ENCODE measurements around the gene CFAP61.
"Not testable (repeated sequence)": the region's sequence is repeated elsewhere in the genome, so short reads cannot be mapped to it uniquely, and the experiment has no call there.

CFAP61 gene

DNA sequence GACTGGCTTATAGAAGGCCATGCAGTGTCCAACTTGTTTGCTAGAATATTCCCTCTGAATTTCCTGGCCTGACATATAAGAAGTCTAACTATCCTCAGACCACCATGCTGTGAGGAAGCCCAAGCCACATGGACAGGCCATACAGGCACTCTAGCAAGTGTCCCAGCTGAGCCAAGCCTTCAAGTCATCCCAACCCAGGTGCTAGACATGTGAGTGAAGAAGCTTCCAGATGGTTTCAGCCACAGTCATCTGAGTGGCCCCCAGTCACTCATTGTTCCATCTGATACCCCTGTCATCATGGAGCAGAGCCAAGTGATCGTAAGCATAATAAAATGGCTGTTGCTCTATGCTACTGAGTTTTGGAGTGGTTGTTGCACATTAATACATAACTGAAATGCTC lies 269.6 kb downstream of the CFAP61 start:
- no peak for DNase-seq (ENCODE audit: low read depth)

DNA sequence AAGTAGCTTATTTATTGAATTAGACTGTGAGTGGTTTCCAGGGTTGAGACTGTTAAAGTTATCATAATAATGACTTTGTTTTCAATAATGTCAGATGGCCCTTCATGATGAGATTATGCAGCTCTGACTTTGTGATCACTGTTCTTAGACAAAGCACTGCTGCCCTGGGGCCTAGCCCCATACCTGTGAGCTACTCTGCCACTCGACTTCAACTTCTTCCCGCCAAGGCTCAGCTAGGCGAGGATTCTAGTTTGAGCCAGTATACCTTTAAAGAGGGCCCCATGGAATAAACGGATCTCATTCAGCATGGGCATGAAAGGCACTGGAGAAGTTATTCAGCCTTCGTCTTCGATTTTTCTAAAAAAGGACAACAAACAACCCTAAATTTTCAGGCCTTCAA lies 270.6 kb downstream of the CFAP61 start:
- no peak for DNase-seq (ENCODE audit: low read depth)

DNA sequence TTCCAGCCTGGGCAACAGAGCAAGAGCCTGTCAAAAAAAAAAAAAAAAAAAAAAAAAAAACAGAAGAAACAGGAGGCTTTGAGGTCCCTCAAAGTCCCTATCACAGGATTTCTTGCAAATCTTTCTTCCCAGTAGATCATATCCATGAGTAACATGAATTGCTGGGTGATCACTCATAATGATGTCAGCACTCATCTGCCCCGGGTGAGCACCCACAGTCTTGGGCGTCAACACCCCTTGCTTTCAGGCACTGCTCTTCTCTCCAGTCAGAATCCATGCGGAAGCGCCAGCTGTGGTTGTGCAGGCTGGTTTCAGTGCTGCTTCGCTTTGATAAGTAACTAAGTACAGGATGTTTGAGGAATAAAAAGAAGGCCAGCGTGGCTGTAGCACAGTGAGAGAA lies 275.4 kb downstream of the CFAP61 start:
- DNase-seq (ENCODE audit: low read depth) = no peak

DNA sequence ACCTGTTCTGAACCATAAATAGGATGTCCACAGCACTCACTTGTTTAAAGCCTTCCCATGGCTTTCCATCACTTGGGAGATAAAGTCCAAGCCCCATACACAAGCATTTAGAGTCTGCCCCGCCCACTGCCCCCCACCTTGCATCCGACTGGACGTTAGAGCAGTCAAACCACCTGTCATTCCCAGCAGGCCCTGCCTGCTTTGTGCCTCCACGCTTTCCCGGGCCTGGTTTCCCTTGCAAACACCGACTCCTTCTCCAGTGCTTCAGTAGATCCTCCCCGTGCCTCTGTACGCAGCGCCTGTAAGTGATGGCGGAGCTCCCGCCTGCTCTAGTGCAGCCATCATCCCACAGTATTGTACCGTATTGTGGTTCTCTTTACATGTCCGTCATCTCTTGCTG lies 277.2 kb downstream of the CFAP61 start:
- no peak for DNase-seq (ENCODE audit: low read depth)

DNA sequence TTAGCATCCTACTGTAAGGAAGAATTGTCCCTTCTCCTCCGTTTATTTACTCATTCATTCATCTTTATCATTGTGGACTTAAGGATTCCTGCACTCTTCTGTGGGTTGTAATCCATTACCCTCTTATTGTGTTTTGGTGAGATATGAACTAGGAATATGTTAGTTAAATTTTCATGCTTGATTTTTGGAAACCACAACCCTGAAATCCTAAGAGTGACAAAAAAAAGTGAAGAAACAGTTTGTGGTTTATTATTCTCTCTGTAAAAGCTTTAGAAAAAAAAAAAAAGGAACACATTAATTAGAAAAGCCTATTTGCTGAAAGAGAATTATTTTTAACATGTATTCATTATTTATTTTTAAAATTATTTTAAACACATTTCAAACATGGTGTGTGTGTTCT lies 278.8 kb downstream of the CFAP61 start:
- DNase-seq (ENCODE audit: low read depth) = no peak

DNA sequence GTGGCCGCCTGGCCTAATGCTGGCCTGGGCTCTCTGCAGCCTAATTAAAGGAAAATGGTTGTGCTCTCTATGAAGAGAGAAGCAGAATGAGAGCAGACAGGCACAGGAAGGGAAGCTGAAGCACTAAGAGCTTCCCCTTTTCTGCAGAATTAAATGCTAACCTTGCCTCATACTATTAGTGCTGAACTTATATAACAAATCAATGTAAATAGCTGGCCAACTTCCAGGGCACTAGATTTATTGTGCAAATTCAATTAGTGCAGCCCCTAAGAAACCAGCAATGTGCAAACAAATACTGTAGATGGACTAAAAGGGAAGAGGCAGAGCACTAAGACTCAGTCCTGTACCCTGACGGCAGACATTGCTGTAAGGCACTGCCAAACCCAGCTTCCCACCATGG lies 279.5 kb downstream of the CFAP61 start:
- no peak for DNase-seq (ENCODE audit: low read depth)

DNA sequence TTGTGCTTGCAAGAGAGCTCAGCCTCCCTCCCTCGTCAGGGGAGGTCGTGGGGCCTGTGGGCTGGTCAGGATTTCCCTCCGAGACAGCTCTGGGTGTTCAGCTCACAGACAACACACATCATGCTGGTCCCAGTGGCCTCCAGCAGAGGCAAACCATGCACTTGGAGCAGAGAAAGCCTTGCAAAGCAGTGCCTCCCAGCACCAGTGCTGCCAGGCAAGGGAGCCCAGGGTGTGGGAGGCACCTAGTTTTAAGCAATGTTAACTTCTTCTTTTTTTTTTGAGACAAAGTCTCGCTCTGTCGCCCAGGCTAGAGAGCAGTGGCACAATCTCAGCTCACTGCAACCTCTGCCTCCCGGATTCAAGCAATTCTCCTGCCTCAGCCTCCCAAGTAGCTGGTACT lies 281.5 kb downstream of the CFAP61 start:
- no peak for DNase-seq (ENCODE audit: low read depth)

DNA sequence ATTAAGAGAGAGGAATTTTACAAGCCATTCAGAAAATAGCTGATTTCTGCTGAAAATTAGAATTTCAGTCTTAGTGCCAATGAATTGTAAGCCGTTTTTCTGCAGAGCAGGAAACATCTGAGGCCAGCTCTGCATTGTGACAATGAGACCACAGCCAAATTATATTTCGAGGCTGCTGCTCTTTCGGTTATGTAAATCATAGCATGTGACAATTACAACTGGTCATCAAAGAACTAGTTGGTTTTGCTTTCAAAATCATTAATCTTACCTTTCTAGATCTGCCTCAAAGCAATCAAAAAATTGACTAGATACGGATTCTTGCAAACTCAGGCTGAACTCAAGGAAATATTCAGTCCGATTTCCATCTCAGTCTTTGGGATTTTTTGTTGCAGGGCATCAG lies 282.2 kb downstream of the CFAP61 start:
- DNase-seq (ENCODE audit: low read depth) = no peak

DNA sequence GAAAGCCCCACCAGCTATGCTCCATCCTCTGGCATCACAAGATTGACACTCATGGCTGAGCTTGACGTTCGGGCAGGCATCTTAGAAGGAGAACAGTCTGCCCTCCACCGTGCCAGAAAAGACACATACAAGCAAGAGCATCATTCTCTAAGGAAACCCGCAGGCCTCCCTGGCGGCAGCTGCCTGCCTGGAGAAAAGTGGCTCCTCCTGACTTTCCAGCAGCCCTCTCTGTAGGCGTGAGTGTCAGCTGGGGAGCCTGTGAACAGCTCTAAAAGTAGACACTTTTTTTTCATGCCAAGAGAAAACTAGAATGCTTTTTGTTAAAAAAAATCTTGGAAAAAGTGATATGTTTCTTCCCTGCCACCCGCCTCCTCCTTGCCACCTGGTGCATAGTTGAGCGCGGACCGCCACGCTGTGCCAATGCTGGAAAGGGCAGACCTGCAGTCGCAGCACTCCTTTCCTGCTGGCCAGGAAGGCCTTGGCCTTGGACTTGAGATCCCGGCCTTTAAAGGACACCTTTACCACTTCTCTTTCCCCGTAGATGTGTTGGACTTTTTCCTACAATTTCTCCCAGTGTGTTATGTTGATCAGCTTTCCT lies 285.9 kb downstream of the CFAP61 start:
- no peak for DNase-seq (ENCODE audit: low read depth)

DNA sequence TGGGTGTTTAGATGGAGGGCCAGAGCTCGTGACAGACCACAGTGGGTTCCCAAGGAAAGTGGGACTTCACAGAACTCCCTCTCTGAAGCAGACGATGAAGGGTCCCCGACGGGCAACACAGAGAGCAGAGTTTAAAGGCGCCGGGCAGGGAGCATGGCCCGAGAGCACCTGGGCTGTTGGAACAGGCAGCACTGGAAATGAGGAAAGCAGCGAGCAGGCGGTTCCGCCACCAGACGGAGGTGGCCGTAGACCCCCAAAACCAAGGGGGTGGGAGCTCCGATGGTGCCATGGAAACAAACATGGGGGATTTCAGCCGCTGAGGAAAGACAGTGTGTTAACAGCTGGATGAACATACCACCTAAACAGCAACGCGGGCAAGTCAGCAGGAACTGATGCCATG lies 288.1 kb downstream of the CFAP61 start:
- no peak for DNase-seq (ENCODE audit: low read depth)

DNA sequence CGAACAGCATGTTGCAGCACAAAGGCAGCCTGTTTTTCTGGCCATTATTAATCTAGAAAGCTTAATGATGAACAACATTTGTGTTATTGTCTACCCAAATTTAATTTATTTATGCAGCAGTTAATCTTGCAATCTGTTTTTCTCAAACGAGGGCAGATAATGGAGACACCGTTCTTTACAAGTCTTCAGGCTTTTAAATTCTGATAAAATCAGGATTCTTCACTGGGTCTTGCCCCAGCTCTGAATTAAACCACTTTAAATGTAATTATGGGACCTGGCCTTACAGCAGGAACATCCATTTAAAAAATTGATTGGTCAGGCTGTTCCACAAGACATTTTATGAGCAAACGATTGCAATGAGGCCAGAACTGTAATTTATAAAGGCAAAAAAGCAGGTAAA lies 289.0 kb downstream of the CFAP61 start:
- DNase-seq (ENCODE audit: low read depth) = no peak

DNA sequence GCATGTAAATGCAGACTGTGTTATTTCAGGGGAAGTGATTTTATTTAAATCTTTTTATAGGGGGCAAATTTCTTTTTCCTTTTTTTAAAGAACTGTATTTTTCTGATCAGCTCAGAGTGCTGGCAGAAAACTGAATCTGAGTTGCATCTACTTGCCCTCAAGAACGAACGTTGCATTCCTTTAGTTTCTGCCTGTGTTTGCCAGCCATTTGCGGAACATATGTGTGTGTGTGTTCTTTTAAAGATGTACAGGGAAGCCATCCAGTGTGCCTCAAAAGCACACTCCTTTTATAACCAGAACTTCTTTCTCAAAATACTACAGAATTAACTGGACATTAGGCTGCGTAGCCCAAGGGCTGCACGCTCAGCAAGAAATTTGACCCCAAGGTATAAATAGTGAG lies 289.7 kb downstream of the CFAP61 start:
- DNase-seq (ENCODE audit: low read depth) = no peak

DNA sequence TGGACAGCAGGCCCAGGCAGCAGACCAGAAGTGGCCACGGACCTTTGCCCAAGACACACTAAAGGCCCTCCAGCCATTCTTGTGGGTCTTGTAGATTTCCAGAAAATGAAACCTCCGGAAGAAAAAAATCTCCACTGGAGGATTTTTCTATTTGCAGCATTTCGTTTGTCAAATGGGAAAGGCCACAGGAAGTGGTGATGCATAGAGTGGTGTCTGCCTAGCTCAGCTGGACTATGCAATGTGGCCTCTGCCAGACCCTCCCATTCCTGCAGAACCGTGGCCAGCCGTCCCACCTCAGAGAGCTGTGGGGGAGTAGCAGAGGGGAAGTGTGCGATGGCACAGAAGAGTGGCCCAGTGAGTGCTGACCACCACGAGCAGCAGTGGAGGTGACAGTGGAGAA lies 291.6 kb downstream of the CFAP61 start:
- no peak for DNase-seq (ENCODE audit: low read depth)

DNA sequence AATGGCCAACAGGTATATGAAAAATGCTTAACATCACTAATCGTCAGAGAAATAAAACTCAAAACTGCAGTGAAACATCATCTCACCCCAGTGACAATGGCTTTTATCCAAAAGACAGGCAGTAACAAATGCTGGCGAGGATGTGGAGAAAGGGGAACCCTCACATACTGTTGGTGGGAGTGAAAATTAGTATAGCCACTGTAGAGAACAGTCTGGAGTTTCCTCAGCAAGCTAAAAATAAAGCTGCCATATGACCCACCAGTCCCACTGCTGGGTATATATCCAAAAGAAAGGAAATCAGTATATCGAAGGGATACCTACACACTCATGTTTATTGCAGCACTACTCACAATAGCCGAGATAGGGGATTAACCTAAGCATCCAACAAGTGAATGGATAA lies 292.1 kb downstream of the CFAP61 start:
- DNase-seq (ENCODE audit: low read depth) = no peak

DNA sequence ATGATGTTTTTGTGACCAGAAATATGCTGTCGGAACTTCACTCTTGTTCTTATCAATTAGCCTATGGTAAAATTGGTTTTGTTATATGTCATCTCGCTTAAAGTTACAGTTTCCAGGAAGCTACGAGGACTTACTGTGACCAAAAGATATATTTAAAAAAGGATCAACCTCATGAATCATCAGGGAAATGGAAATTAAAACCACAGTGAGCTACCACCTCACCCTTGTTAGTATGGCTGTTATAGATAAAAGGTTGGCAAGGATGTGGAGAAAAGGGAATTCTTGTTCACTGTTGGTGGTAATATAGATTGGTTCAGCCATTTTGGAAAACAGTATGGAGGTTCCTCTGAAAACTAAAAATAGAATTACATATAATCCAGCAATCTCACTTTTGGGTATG lies 301.2 kb downstream of the CFAP61 start:
- no peak for DNase-seq (ENCODE audit: low read depth)

DNA sequence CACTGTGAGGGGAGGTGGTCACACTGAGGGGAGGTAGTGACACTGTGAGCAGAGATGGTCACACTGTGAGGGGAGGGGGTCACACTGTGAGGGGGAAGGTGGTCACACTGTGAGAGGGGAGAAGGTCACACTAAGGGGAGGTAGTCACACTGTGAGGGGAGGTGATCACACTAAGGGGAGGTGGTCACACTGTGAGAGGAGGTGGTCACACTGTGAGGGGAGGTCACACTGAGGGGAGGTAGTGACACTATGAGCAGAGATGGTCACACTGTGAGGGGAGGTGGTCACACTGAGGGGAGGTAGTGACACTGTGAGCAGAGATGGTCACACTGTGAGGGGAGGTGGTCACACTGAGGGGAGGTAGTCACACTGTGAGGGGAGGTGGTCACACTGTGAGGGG lies 303.2 kb downstream of the CFAP61 start:
- not testable (repeated sequence) for DNase-seq (ENCODE audit: low read depth)

DNA sequence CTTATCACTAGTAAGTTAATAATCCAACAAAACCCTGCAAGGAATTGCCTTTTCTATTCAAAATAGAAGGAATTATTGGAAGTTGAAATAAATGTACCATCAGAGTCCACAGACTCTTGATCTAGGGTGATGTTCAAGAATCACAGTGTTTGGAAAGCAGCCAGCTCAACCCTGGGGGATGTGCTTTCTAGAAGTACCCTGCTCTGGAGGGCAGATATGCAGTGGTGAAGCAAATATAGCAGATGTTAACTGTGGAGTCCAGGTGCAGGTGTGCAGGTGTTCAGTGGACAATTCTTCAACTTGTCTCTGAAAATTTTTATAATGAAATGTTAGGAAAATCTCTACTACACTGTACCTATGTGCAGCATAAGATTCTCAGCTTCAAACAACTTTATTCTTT lies 306.5 kb downstream of the CFAP61 start:
- DNase-seq (ENCODE audit: low read depth) = no peak

DNA sequence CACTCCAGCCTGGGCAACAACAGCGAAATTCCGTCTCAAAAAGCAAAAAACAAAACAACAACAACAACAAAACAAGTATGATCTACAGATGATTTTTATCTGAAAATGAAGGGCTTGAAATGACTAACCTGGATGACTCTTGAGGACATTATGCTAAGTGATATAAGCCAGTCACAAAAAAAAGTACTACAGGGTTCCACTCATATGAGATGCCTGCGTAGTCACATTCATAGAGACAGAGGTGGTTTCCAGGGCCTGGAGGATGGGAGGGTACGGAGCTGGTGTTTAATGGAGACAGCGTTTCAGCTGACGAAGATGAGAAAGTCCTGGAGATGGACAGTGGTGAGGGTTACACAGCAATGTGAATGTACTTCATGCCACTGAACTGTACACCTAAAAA lies 307.3 kb downstream of the CFAP61 start:
- no peak for DNase-seq (ENCODE audit: low read depth)

DNA sequence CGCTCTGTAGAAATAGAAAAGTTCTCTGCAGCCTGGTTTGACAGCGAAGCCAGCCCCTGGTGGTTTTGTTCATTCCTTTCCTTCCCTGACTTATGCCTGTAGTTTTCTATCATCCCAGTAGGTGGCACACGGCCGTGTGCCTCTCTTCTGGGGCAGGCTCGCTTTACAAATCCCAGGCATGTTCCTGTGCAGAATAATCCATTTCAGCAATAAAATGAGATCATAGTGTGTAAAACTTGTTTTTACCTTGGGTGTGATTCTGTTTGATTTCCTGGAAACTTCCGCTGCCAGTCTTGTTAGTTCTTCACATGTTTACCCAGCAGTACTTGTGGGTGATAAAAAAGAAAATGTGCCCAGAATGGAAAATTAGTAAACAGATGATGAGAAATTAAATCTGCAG lies 308.1 kb downstream of the CFAP61 start:
- DNase-seq (ENCODE audit: low read depth) = no peak

DNA sequence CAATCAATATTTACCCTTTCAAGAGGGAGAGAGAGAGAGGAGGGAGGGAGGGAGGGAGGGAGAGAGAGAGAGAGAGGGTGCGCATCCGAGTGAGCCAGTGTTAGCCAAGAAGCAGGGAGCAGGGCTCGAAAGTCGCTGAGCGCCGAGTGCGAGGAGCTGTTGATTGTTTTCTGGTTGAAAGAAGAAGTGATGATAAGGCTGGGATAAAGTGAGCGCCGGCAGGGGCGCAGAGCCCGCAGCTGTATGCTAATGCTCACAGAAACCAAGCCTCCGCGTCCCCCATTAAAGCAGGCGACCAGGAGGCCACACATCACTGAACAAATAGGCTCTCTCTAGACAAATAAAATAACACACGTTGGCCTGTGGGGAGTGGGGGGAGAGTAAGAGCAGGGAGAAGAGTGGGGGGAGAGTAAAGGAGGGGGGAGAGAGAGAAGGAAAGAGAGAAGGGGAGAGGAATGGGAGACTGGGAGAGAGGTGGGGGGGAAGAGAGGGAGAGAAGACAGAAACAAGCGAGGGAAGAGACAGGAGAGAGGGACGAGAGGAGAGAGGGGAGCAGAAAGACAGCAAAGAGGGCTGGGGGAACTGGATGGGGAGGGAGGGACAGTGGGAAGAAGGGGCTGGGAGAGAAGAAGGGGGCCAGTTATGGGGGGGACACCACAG lies 310.6 kb downstream of the CFAP61 start:
- no peak for DNase-seq (ENCODE audit: low read depth)

DNA sequence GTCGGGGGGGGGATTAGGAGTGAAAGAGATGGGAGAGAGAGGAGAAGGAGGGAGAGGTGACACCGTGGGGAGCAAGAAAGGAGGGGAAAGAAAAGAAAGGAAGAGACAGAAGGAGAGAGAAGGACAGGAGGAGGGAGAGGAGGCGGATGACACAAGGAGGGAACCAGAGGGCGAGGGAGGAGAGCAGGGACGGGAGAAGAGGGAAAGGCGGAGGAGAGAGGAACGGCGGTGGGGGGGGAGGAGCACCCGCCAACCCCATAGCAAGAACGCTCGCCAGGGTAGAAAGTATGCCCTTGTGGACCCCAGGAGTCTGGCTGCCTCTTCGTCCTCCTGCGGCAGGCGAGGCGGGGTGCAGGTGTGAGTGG lies 311.1 kb downstream of the CFAP61 start:
- no peak for DNase-seq (ENCODE audit: low read depth)

DNA sequence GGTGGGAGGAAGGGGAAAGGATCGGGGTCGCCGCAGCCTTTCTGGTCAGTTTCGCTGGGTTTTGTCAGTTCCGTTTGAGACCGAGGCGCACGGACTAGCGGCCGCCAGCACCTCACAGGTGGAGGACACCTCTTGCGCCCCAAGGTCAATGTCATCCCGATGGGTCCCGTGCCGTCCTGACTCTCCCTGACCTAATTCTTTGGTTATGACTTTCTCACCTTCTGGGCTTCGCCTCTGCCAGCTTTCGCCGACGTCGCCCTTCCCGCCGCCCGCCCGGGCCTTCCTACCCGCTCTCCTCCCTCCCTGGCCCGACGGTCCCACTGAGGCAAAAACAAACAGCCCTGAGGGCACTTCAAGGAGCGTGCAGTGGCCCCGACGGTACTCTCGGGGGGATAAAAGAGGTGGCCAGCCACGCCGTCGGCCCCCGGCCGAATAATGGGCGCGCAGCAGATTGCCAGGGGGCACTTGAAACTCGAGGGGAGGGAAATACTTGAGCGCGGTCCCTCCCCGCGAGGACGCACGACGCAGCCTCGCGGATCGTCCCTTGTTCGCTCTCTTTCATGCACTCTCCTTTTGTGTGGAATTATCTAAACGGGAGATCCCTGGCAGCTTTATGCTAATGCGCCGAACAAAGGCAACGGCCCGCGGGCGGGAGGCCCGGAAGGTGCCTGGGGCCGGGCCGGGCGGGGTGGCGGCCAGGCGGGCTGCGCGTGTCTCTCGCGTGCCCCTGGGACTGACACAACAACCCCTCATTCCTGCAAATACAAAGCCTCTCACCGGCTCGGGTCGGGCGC lies 311.7 kb downstream of the CFAP61 start:
- DNase-seq (ENCODE audit: low read depth) = no peak

DNA sequence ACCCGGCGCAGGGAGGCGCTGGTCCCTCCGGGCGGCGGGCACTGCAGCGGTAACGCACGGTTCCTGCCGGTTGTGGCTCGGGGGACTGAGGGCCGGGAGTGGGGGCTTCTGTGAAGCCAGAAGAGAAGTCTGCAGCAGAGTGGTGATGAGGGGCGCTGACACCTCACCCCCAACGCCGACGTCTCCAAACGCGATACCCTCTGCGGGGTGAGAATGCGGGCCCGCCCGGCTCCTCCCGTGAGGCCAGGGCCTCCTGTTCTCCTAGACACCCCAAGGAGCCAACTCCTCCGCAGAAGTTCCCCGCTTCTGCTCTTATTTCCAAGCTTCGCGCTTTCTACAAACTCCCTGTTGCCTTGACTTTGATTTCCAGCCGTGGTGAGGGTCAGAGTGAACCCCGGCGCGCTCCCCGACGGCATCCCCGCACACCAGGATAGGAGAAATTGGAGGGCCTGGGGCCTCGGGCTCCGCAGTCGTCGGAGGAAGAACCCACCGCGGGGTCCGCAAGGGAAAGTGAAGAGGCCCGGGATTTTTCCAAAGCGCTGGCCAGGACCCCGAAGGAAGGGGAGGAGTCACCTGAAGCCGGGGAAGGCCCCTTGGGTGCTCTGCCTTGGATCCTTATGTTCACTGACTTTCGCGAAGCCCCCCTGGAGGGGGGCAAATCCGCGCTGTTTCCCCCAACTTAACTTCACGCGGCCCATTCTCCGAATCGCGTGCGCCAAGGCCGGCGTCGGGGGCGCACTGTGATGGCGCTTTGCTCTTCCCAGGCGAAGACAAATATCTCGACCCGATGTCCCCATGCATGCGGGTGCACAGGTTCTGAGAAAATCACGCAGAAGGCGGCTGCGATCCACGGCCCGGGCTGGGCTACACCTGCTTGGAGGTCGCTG lies 312.5 kb downstream of the CFAP61 start:
- DNase-seq (ENCODE audit: low read depth) = no peak

All from stimulated activated CD8-positive, alpha-beta memory T cell treated with anti-CD3 and anti-CD28 coated beads, Interleukin-12 subunit alpha, Interleukin-12 subunit beta, amount 100 ng/mL, for 1 hour (primary cell).